K562 (cell line): ENCODE measurements around the gene MDC1. TPM values are rescaled to one million over a fixed set of nuclear protein-coding genes. Genes with fewer than 3 reads are reported as not detected.
A peak's percentile ranks its signal among the peaks of the same experiment; 100 is the strongest.

Experiments used
- BRF2 ChIP-seq: IDR thresholded peaks from 3 replicates; pipeline ENCODE4 v1.6.1; 2011; ENCODE audit warnings: borderline replicate concordance, mild to moderate bottlenecking; ENCODE audit not compliant: insufficient read length, insufficient read depth
- ESRRB ChIP-seq: fragments of 250-450 bp; sonication (Bioruptor Pico); IDR thresholded peaks from 2 replicates; pipeline ENCODE4 v1.5.0; 2020; ENCODE audit warnings: mild to moderate bottlenecking, moderate library complexity, borderline replicate concordance
- ETV5 ChIP-seq: sonication (generic); formaldehyde crosslinking; IDR thresholded peaks from 2 replicates; pipeline ENCODE4 v1.4.0; 2020; ENCODE audit warnings: low read depth, mild to moderate bottlenecking, missing genetic modification reagents
- FOXA1 ChIP-seq: fragments of 450-650 bp; IDR thresholded peaks from 2 replicates; pipeline ENCODE4 v1.6.1; 2016; ENCODE audit warnings: mild to moderate bottlenecking, borderline replicate concordance
- FUS ChIP-seq: fragments of 200-400 bp; formaldehyde crosslinking; optimal IDR thresholded peaks from 2 replicates; pipeline ENCODE3; 2017; ENCODE audit warnings: low read depth, low read length
- HEY1 ChIP-seq: fragments of 250-450 bp; sonication (Bioruptor Pico); IDR thresholded peaks from 2 replicates; pipeline ENCODE4 v1.5.0; 2020; ENCODE audit warnings: mild to moderate bottlenecking, moderate library complexity, borderline replicate concordance
- IRF2 ChIP-seq: sonication (generic); formaldehyde crosslinking; IDR thresholded peaks from 2 replicates; pipeline ENCODE4 v1.8.1; 2022; ENCODE audit warnings: mild to moderate bottlenecking, missing genetic modification reagents
- LARP7 ChIP-seq: fragments of 450-650 bp; IDR thresholded peaks from 2 replicates; pipeline ENCODE4 v1.6.1; 2016
- NFE2 ChIP-seq: IDR thresholded peaks from 2 replicates; pipeline ENCODE4 v1.6.1; 2014; ENCODE audit warnings: antibody characterized with exemption, low read depth
- RFX5 ChIP-seq: IDR thresholded peaks from 2 replicates; pipeline ENCODE4 v1.6.1; 2011; ENCODE audit warnings: low read depth, mild to moderate bottlenecking, improper control_type of control experiment, low read length
- SAP30 ChIP-seq: fragments of 200-600 bp; sonication (generic); IDR thresholded peaks from 2 replicates; pipeline ENCODE4 v1.6.1; 2012; ENCODE audit warnings: borderline replicate concordance, low read depth, mild to moderate bottlenecking, moderate library complexity, low read length, control low read depth, inconsistent platforms; ENCODE audit not compliant: insufficient read depth, poor library complexity, severe bottlenecking
- SIX5 ChIP-seq, 2 experiments: IDR thresholded peaks; 2 replicates each; pipeline ENCODE4 v1.6.1; 2011; ENCODE audit warnings: low read length in 2 of 2, borderline replicate concordance in 1 of 2, low read depth in 1 of 2, mild to moderate bottlenecking in 1 of 2, moderate library complexity in 1 of 2; ENCODE audit not compliant: insufficient read depth in 1 of 2
- STAT6 ChIP-seq: sonication (generic); formaldehyde crosslinking; IDR thresholded peaks from 2 replicates; pipeline ENCODE4 v1.8.1; 2023; ENCODE audit warnings: mild to moderate bottlenecking, missing genetic modification reagents
- TCFL5 ChIP-seq: fragments of 250-450 bp; sonication (Bioruptor Pico); conservative IDR thresholded peaks from 2 replicates; pipeline ENCODE4 v1.6.1; 2021; ENCODE audit warnings: mild to moderate bottlenecking, moderate library complexity, matching md5 sums
- U2AF2 ChIP-seq: fragments of 200-400 bp; formaldehyde crosslinking; optimal IDR thresholded peaks from 2 replicates; pipeline ENCODE3; 2017; ENCODE audit warnings: low read depth, mild to moderate bottlenecking, low read length
- XRCC3 ChIP-seq: fragments of 450-650 bp; IDR thresholded peaks from 2 replicates; pipeline ENCODE4 v1.6.1; 2017; ENCODE audit warnings: mild to moderate bottlenecking, moderate library complexity
- YBX1 ChIP-seq: fragments of 450-650 bp; IDR thresholded peaks from 2 replicates; pipeline ENCODE4 v1.7.1; 2016; ENCODE audit warnings: mild to moderate bottlenecking
- ZNF217 ChIP-seq: sonication (generic); formaldehyde crosslinking; IDR thresholded peaks from 2 replicates; pipeline ENCODE4 v1.8.0; 2022; ENCODE audit warnings: mild to moderate bottlenecking, missing genetic modification reagents
- ZNF586 ChIP-seq: fragments of 450-650 bp; formaldehyde crosslinking; conservative IDR thresholded peaks from 2 replicates; pipeline ENCODE4 v1.4.0; 2020; ENCODE audit warnings: mild to moderate bottlenecking, moderate library complexity
- polyA plus RNA-seq, 8 experiments: library from polyadenylated mRNA; depleted of rRNA in 4 of 8; stranded (reverse) in 5 of 8; unstranded in 3 of 8; fragments of >200 nt; fragmentation: Nextera tagmentation in 2 of 8; fragmentation: Illumina TruSeq in 1 of 8; extraction: Ambion mirVana in 2 of 8; extraction: Trizol in 1 of 8; gene quantifications; 2 replicates each; pipeline versions ENCODE4 v1.2.1 to v1.2.3, GENCODE V29; 2011 to 2014; ENCODE audit warnings: inconsistent platforms in 1 of 8, missing spikeins in 1 of 8
- total RNA-seq, 7 experiments: library from RNA; depleted of rRNA in 6 of 7; stranded (reverse); fragments of >200 nt in 6 of 7; fragmentation: Illumina TruSeq in 2 of 7; extraction: Trizol in 2 of 7; gene quantifications; 2 replicates each; pipeline versions ENCODE4 v1.2.1 to v1.2.3, GENCODE V29; 2011 to 2021; ENCODE audit warnings: low replicate concordance in 1 of 7
- TF ChIP-seq, protein P1 (sequence below): fragments of 450-650 bp; IDR thresholded peaks from 2 replicates; pipeline ENCODE4 v1.6.1; 2017; ENCODE audit warnings: mild to moderate bottlenecking, moderate library complexity
- TF ChIP-seq, protein P2 (sequence below), 2 experiments: fragments of 450-650 bp in 1 of 2; sonication (generic) in 1 of 2; formaldehyde crosslinking in 1 of 2; IDR thresholded peaks in 1 of 2; conservative IDR thresholded peaks in 1 of 2; 2 replicates each; pipeline versions ENCODE4 v1.6.1 to v1.8.1; 2016 to 2023; ENCODE audit warnings: mild to moderate bottlenecking in 2 of 2, moderate library complexity in 2 of 2, inconsistent platforms in 1 of 2, missing genetic modification reagents in 1 of 2

Gene MDC1
- total and polyA plus RNA-seq, 9 of the 15 experiments (the other 6 are each of a cell fraction or from before 2014, with no cell fraction given): 8.2 to 114 (median 20.0) TPM

DNA sequence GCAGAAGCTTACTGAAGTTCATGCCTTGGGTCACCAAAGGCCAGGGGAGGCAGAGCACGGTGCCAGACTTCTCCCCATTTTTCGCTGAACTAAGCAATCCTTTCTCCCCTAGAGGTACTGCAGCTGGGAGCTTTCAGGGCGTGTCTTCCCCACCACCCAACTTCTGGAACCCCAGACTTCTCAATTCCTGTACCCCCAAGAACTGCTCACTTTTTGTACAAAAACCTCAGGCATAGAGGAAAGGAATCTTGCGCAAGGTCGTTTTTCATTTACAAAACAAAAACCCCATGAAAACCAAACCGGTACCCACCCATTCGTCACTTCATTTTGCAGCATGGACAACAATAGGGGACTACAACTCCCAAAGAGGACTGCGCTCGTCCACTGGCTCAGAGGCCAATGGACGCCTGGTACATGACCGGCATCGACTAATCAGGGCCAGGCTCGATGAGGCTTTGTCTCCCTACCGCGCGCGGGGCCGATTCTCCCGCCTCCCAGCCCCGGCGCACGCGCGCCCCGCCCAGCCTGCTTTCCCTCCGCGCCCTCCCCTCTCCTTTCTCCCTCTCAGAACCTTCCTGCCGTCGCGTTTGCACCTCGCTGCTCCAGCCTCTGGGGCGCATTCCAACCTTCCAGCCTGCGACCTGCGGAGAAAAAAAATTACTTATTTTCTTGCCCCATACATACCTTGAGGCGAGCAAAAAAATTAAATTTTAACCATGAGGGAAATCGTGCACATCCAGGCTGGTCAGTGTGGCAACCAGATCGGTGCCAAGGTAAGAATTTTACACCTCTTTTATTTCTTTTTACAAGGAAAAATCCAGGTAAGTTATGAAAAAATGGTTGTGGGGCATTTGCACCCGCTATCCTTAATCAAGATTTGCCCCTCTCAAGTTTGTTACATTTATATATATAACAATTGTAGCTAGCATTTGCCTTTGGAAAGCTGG lies 3.0 kb upstream of the MDC1 start, which contains the start of gene TUBB (continued):
- peak; percentile 75 to 77; a peak in 3 of 4 replicates for TF ChIP-seq SIX5 (IDR thresholded peaks at IDR 0.05; ENCODE audit: borderline replicate concordance in 1 of 2, insufficient read depth in 1 of 2, low read depth in 1 of 2, low read length in 2 of 2)
- TF ChIP-seq ESRRB: no peak
- TF ChIP-seq ZNF217 (CRISPR knock-in tag): no peak
- no peak for TF ChIP-seq IRF2 (CRISPR knock-in tag)
- TF ChIP-seq LARP7: peak; percentile 50; the same call in 1 of the 2 replicates
- TF ChIP-seq YBX1: no peak
- no peak for TF ChIP-seq TCFL5
- TF ChIP-seq, protein P1, sequence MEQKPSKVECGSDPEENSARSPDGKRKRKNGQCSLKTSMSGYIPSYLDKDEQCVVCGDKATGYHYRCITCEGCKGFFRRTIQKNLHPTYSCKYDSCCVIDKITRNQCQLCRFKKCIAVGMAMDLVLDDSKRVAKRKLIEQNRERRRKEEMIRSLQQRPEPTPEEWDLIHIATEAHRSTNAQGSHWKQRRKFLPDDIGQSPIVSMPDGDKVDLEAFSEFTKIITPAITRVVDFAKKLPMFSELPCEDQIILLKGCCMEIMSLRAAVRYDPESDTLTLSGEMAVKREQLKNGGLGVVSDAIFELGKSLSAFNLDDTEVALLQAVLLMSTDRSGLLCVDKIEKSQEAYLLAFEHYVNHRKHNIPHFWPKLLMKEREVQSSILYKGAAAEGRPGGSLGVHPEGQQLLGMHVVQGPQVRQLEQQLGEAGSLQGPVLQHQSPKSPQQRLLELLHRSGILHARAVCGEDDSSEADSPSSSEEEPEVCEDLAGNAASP: no peak
- TF ChIP-seq BRF2: no peak
- 0 out of 2 replicates have a peak, but pooled peaks have one; percentile 3 for TF ChIP-seq RFX5
- TF ChIP-seq ZNF586: no peak
- TF ChIP-seq, protein P2, sequence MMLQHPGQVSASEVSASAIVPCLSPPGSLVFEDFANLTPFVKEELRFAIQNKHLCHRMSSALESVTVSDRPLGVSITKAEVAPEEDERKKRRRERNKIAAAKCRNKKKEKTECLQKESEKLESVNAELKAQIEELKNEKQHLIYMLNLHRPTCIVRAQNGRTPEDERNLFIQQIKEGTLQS (IDR thresholded peaks at IDR 0.05): no peak
- TF ChIP-seq, protein P2 (CRISPR knock-in tag; conservative IDR thresholded peaks at IDR 0.05): no peak
- TF ChIP-seq ETV5 (CRISPR knock-in tag): no peak; the same call in 1 of the 2 replicates
- TF ChIP-seq XRCC3: no peak
- TF ChIP-seq FOXA1: no peak
- no peak for TF ChIP-seq STAT6 (CRISPR knock-in tag)
- TF ChIP-seq HEY1 (CRISPR knock-in tag): peak; percentile 54; the same call in 1 of the 2 replicates
- no peak for TF ChIP-seq U2AF2
- TF ChIP-seq FUS: no peak
- TF ChIP-seq SAP30: peak; percentile 42
- TF ChIP-seq NFE2: 0 out of 2 replicates have a peak, but pooled peaks have one; percentile 26
